ENCODE measurements around the gene SLC9C1. TPM values are rescaled to one million over a fixed set of nuclear protein-coding genes. Genes with fewer than 3 reads are reported as not detected.

Gene SLC9C1
- total RNA-seq, 4 donors from 2014 or later = not detected

DNA sequence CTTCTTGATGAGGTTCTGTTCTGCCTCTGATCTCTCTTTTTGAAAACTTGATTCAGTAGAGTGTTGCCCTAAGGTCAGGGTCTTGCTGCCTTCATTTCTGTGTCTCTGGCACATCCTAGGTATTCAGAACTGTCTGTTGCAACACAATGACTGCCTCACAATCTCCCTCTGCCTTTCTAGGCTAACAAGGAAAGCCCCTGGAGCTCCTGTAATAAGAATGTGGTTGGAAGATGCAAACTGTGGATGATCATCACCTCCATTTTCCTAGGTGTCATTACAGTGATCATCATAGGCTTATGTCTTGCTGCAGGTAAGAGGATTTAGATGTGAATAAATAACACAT is 200.9 kb downstream of the SLC9C1 start:
- H3K27ac ChIP-seq = no peak overlapping the region
- H3K36me3 ChIP-seq = peaks cover 0 to 4% (median 0%) of the 10 kb centered on the region in 3 donors
- no peak for DNase-seq
- TF ChIP-seq, protein P1, sequence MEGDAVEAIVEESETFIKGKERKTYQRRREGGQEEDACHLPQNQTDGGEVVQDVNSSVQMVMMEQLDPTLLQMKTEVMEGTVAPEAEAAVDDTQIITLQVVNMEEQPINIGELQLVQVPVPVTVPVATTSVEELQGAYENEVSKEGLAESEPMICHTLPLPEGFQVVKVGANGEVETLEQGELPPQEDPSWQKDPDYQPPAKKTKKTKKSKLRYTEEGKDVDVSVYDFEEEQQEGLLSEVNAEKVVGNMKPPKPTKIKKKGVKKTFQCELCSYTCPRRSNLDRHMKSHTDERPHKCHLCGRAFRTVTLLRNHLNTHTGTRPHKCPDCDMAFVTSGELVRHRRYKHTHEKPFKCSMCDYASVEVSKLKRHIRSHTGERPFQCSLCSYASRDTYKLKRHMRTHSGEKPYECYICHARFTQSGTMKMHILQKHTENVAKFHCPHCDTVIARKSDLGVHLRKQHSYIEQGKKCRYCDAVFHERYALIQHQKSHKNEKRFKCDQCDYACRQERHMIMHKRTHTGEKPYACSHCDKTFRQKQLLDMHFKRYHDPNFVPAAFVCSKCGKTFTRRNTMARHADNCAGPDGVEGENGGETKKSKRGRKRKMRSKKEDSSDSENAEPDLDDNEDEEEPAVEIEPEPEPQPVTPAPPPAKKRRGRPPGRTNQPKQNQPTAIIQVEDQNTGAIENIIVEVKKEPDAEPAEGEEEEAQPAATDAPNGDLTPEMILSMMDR (IDR thresholded peaks at IDR 0.05) = no peak
- TF ChIP-seq POLR2A (IDR thresholded peaks at IDR 0.05) = no peak
- intact Hi-C loops (cut with DNase I) = no loop called here
- H3K4me3 ChIP-seq = no peak overlapping the region
- no peaks in the 10 kb centered on the region for H3K27me3 ChIP-seq
- no peaks in the 10 kb centered on the region for H3K9me3 ChIP-seq
- H3K4me1 ChIP-seq = peaks cover 0 to 40% (median 6%) of the 10 kb centered on the region in 3 donors

DNA sequence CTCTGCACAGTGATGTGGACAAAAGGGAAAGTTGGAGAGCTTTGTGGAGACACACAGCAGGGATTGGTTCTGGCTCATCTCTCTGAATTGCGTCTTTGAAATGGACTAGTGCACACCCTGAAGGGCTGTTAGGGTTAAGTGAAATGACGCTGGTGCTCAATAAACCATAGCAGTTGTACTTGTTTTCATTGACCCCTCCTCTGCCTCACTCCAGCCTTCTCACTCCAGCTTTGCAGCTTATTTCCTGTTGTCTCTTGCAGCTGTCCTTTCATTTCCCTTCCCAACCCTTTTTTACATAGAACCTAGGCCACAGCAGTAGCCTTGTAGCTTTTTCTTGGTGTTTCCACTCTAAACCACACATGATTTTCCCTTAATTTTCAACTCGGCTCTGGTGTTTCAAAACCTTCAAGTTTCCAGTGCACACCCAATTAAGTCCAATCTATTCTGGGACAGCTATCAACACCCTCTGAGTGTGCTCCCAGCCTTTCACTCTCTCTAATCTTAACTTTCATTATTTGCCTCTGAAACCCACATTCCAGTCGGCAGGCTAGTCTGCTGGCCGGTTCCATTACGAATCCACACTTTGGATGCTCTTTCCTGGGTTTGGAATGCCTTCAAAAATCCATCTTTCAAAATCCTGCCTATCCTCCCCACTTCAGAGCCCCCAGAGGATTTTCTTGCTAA is 201.4 kb downstream of the SLC9C1 start:
- Histone ChIP-seq H3K4me3 (no peak overlapping the region), H3K4me1 (peaks cover 0 to 44% (median 8%) of the 10 kb centered on the region in 3 donors)
- no peak for DNase-seq

DNA sequence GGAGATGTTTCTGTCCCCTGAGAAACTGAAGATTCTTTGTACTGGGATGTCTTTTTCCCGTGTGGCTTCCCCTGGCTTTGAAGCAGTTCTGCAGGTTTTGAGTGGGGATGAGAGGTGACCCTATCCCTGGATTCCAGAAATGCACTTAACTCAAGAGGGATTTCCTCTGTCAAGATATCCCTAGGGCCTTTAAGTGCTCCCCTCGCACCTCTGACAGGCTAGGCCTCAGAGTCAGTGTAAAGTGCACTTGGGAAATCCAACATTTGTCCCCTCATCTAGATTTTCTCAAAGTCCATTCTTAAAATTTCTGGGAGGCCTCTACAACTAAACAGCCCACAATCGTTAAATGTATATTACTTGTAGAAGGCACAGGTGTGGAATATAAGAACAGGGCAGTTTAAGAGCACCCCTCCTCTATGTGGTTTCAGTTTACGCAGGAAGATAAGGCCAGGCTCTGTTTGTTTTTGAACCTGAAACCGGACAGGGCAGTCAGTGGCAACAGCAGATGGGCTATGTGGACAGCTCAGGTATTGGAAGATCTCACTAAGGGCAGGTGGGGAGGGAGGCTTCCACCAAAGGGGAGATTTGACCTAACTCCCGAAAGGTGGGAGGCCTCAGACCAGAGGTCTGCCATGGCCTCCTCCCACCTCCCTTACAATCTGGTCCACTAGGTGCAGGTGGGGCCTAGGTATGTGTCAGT is 203.0 kb downstream of the SLC9C1 start:
- WGBS, 2 donors = 85 to 90% methylated on average over 6 of the region's 6 CpGs
- H3K36me3 ChIP-seq = peaks cover 0 to 4% (median 0%) of the 10 kb centered on the region in 3 donors
- intact Hi-C loops (cut with DNase I) = no loop called here
- TF ChIP-seq, protein P1 (IDR thresholded peaks at IDR 0.05) = no peak
- TF ChIP-seq POLR2A (IDR thresholded peaks at IDR 0.05) = no peak
- no peak for DNase-seq
- no peak overlapping the region for H3K27ac ChIP-seq
- H3K4me1 ChIP-seq = peaks cover under 1 to 52% (median 13%) of the 10 kb centered on the region in 3 donors
- no peak overlapping the region for H3K4me3 ChIP-seq
- H3K27me3 ChIP-seq = no peaks in the 10 kb centered on the region
- H3K9me3 ChIP-seq = no peaks in the 10 kb centered on the region

More for the DNA sequence above, 201.4 kb downstream of the SLC9C1 start:
- Histone ChIP-seq H3K36me3 (peaks cover 0 to 4% (median 0%) of the 10 kb centered on the region in 3 donors), H3K9me3 (no peaks in the 10 kb centered on the region), H3K27me3 (no peaks in the 10 kb centered on the region), H3K27ac (no peak overlapping the region)
- WGBS, 2 donors = 51 to 60% methylated on average over 6 of the region's 6 CpGs
- intact Hi-C loops (cut with DNase I) = no loop called here
- TF ChIP-seq POLR2A (IDR thresholded peaks at IDR 0.05) = no peak
- TF ChIP-seq, protein P1 (IDR thresholded peaks at IDR 0.05) = no peak

Small RNA genes within 50 kb of the gene (small RNA-seq; reads per million reads assigned to genes)
- 0 reads per million in 4 donors for gene MIR567

Other genes with a start within 250 kb of the SLC9C1 start
- gene C3orf52, start 207.8 kb downstream of the SLC9C1 start, total RNA-seq = 10 to 100 TPM in 1 of 4 donors, 1 to 10 TPM in 3; 5.7 to 12.7 (median 9.5) TPM
- gene GCSAM, start 161.0 kb downstream of the SLC9C1 start, total RNA-seq = 1 to 10 TPM in 2 of 4 donors, under 1 TPM in 2; 0.26 to 3.0 (median 0.85) TPM
- gene CD200, start 38.9 kb upstream of the SLC9C1 start, total RNA-seq = 1 to 10 TPM in 3 of 4 donors, under 1 TPM in 1; 0.27 to 8.4 (median 1.4) TPM
- gene BTLA, start 205.3 kb upstream of the SLC9C1 start, total RNA-seq = under 1 TPM in 3 of 4 donors, not detected in 1; 0.22 to 0.57 (median 0.41) TPM

Measured in esophagus squamous epithelium (tissue), 5 donors.